ENCODE measurements around the gene INPP5E.

INPP5E gene

DNA sequence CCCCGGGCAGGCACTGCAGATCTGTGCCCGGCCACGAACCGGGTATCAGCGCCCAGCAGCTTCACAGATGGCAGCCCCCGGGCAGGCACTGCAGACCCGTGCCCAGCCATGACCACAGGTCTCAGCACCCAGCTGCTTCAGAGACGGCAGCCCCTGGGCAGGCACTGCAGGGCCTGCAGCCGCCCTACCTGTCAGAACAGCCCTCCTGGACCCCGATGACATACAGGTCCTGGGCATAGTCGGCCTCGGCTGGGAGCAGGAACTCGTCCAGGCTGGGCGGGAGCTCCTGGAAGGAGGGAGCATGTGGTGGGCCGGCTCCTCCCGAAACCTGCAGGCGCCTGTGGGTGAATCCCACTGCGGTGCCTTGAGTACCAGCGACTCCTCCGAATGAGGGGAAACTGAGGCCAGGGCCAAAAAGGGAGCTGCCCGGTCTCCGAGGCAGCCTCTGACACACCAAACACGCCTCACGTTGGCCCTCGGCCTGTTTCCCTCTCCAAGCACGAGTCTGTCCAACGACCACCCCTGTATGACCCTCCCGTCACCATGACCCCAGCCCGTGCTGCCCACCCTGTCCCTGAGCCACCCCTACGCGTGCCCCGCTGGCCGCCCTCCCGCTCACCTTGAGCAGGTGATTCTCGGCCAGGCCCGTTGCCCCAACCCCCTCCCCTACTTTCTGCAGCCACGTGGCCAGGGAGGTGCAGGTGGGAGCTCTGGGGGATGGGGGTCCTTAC lies 5.6 kb downstream of the INPP5E start:
- ChIA-PET CTCF (interaction anchor here (1.3 kb wide), 1 partner anchor 11 kb away, joined by 5 read pairs; no protein-coding TSS in a partner anchor), POLR2A (interaction anchor here (0.5 kb wide), 1 partner anchor 36 kb away, joined by 4 read pairs; no protein-coding TSS in a partner anchor)
- H3K36me3 ChIP-seq (ENCODE audit: control insufficient read depth in 2 of 2, insufficient read depth in 1 of 2, low read length in 2 of 2), result peaks cover 0 to 80% of the 10 kb centered on the region in 2 experiments; a peak in 2 of 3 replicates

DNA sequence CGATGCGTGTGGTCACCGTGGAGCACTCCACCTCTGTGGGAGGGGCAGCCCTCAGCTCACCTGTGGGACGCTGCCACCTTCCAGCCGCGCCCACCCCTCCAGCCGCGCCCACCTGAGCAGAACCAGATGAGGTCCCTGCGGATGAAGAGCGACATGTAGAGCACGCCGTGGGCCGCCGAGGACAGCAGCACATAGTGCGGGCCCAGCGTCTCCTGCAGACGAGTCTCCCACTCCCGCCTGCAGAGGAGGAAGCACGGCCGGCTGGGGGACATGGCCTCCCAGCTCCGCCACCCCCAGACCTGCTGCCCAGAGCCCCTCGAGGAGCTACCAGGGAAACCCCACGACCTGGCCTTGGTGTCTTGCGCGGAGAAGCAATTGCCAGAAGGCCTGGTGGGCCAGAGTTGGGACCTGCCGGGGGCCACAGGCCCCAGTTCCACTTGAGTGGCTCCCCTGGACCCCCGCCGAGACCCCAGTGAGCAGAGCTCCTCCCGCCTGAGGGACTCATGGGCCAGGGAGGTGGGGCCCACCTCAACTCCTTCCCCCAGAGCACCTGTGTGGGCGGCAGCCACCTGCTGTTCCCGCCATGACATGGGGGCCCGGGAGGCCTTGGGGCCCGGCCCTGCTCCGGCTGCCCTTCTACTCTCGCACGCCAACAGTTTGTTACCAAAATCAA lies 6.5 kb downstream of the INPP5E start:
- H3K4me3 ChIP-seq (ENCODE audit: low read depth, low read length), result no peak overlapping the region
- no peaks in the 10 kb centered on the region for H3K9me3 ChIP-seq (ENCODE audit: control insufficient read depth, insufficient read depth, low read depth, low read length)
- CTCF ChIA-PET, result interaction anchor here (0.7 kb wide), 1 partner anchor 192 kb away, joined by 3 read pairs; no protein-coding TSS in a partner anchor
- no peaks in the 10 kb centered on the region for H3K4me1 ChIP-seq (ENCODE audit: control insufficient read depth, insufficient read depth, low read length)
- no peak overlapping the region for H3K27ac ChIP-seq (ENCODE audit: extremely low read depth, low read depth, low read length)
- POLR2A ChIA-PET, result no interaction called here
- H3K36me3 ChIP-seq (ENCODE audit: control insufficient read depth in 2 of 2, insufficient read depth in 1 of 2, low read length in 2 of 2), result peaks cover 0 to 87% of the 10 kb centered on the region in 2 experiments; a peak in 2 of 3 replicates
- TF ChIP-seq ZBTB21 (tag by site-specific recombination; IDR thresholded peaks at IDR 0.05) (no peak), ZIC2 (tag by site-specific recombination; IDR thresholded peaks at IDR 0.05) (no peak), ZNF558 (tag by site-specific recombination; IDR thresholded peaks at IDR 0.05) (no peak), GFI1B (tag by site-specific recombination; IDR thresholded peaks at IDR 0.05) (no peak), ZNF561 (tag by site-specific recombination; IDR thresholded peaks at IDR 0.05; ENCODE audit: borderline replicate concordance) (no peak), ZNF776 (tag by site-specific recombination; IDR thresholded peaks at IDR 0.05; ENCODE audit: borderline replicate concordance) (no peak), ZNF76 (tag by site-specific recombination; IDR thresholded peaks at IDR 0.05; ENCODE audit: borderline replicate concordance, low read depth) (no peak), ZNF791 (tag by site-specific recombination; IDR thresholded peaks at IDR 0.05) (no peak), ZNF121 (tag by site-specific recombination; IDR thresholded peaks at IDR 0.05) (no peak), ZNF211 (tag by site-specific recombination; IDR thresholded peaks at IDR 0.05; ENCODE audit: low read depth) (no peak), ZNF132 (tag by site-specific recombination; IDR thresholded peaks at IDR 0.05; ENCODE audit: borderline replicate concordance) (no peak), ZFHX2 (tag by site-specific recombination; conservative IDR thresholded peaks at IDR 0.05) (peak; percentile 19; the same call in 1 of the 2 replicates), KLF9 (tag by site-specific recombination; IDR thresholded peaks at IDR 0.05; ENCODE audit: low read depth) (0 out of 2 replicates have a peak, but pooled peaks have one; percentile 26), KLF1 (tag by site-specific recombination; IDR thresholded peaks at IDR 0.05) (0 out of 2 replicates have a peak, but pooled peaks have one; percentile 11), ZNF701 (tag by site-specific recombination; IDR thresholded peaks at IDR 0.05) (no peak)
- TF ChIP-seq, protein P1, sequence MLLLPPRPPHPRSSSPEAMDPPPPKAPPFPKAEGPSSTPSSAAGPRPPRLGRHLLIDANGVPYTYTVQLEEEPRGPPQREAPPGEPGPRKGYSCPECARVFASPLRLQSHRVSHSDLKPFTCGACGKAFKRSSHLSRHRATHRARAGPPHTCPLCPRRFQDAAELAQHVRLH (tag by site-specific recombination; IDR thresholded peaks at IDR 0.05), result no peak
- TF ChIP-seq, protein P2, sequence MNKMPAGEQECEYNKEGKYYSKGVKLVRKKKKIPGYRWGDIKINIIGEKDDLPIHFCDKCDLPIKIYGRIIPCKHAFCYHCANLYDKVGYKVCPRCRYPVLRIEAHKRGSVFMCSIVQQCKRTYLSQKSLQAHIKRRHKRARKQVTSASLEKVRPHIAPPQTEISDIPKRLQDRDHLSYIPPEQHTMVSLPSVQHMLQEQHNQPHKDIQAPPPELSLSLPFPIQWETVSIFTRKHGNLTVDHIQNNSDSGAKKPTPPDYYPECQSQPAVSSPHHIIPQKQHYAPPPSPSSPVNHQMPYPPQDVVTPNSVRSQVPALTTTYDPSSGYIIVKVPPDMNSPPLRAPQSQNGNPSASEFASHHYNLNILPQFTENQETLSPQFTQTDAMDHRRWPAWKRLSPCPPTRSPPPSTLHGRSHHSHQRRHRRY (tag by site-specific recombination; IDR thresholded peaks at IDR 0.05), result no peak
- TF ChIP-seq, protein P3, sequence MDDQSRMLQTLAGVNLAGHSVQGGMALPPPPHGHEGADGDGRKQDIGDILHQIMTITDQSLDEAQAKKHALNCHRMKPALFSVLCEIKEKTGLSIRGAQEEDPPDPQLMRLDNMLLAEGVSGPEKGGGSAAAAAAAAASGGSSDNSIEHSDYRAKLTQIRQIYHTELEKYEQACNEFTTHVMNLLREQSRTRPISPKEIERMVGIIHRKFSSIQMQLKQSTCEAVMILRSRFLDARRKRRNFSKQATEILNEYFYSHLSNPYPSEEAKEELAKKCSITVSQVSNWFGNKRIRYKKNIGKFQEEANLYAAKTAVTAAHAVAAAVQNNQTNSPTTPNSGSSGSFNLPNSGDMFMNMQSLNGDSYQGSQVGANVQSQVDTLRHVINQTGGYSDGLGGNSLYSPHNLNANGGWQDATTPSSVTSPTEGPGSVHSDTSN (CRISPR knock-in tag; IDR thresholded peaks at IDR 0.05), result no peak
- TF ChIP-seq, protein P4, sequence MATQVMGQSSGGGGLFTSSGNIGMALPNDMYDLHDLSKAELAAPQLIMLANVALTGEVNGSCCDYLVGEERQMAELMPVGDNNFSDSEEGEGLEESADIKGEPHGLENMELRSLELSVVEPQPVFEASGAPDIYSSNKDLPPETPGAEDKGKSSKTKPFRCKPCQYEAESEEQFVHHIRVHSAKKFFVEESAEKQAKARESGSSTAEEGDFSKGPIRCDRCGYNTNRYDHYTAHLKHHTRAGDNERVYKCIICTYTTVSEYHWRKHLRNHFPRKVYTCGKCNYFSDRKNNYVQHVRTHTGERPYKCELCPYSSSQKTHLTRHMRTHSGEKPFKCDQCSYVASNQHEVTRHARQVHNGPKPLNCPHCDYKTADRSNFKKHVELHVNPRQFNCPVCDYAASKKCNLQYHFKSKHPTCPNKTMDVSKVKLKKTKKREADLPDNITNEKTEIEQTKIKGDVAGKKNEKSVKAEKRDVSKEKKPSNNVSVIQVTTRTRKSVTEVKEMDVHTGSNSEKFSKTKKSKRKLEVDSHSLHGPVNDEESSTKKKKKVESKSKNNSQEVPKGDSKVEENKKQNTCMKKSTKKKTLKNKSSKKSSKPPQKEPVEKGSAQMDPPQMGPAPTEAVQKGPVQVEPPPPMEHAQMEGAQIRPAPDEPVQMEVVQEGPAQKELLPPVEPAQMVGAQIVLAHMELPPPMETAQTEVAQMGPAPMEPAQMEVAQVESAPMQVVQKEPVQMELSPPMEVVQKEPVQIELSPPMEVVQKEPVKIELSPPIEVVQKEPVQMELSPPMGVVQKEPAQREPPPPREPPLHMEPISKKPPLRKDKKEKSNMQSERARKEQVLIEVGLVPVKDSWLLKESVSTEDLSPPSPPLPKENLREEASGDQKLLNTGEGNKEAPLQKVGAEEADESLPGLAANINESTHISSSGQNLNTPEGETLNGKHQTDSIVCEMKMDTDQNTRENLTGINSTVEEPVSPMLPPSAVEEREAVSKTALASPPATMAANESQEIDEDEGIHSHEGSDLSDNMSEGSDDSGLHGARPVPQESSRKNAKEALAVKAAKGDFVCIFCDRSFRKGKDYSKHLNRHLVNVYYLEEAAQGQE (tag by site-specific recombination; IDR thresholded peaks at IDR 0.05), result no peak

More for the DNA sequence above, 5.6 kb downstream of the INPP5E start:
- no peaks in the 10 kb centered on the region for H3K4me1 ChIP-seq (ENCODE audit: control insufficient read depth, insufficient read depth, low read length)
- H3K4me3 ChIP-seq (ENCODE audit: low read depth, low read length), result no peak overlapping the region
- no peak overlapping the region for H3K27ac ChIP-seq (ENCODE audit: extremely low read depth, low read depth, low read length)
- TF ChIP-seq, protein P5, sequence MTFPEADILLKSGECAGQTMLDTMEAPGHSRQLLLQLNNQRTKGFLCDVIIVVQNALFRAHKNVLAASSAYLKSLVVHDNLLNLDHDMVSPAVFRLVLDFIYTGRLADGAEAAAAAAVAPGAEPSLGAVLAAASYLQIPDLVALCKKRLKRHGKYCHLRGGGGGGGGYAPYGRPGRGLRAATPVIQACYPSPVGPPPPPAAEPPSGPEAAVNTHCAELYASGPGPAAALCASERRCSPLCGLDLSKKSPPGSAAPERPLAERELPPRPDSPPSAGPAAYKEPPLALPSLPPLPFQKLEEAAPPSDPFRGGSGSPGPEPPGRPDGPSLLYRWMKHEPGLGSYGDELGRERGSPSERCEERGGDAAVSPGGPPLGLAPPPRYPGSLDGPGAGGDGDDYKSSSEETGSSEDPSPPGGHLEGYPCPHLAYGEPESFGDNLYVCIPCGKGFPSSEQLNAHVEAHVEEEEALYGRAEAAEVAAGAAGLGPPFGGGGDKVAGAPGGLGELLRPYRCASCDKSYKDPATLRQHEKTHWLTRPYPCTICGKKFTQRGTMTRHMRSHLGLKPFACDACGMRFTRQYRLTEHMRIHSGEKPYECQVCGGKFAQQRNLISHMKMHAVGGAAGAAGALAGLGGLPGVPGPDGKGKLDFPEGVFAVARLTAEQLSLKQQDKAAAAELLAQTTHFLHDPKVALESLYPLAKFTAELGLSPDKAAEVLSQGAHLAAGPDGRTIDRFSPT (tag by site-specific recombination; IDR thresholded peaks at IDR 0.05), result peak; percentile 64
- TF ChIP-seq, protein P6, sequence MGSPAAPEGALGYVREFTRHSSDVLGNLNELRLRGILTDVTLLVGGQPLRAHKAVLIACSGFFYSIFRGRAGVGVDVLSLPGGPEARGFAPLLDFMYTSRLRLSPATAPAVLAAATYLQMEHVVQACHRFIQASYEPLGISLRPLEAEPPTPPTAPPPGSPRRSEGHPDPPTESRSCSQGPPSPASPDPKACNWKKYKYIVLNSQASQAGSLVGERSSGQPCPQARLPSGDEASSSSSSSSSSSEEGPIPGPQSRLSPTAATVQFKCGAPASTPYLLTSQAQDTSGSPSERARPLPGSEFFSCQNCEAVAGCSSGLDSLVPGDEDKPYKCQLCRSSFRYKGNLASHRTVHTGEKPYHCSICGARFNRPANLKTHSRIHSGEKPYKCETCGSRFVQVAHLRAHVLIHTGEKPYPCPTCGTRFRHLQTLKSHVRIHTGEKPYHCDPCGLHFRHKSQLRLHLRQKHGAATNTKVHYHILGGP (tag by site-specific recombination; IDR thresholded peaks at IDR 0.05), result no peak
- H3K9me3 ChIP-seq (ENCODE audit: control insufficient read depth, insufficient read depth, low read depth, low read length), result no peaks in the 10 kb centered on the region

Data from HEK293 (cell line).